IPS-20b (cell line): ENCODE data around the gene BRCC3.

Experiments
- H3K27ac ChIP-seq: one replicate; pipeline ENCODE4 v1.5.1; 2013; ENCODE audit warnings: low read length
- H3K27me3 ChIP-seq: 2 replicates; pipeline ENCODE4 v1.6.1; 2013; ENCODE audit warnings: mild to moderate bottlenecking, low read length, inconsistent platforms; ENCODE audit not compliant: insufficient read depth
- H3K36me3 ChIP-seq: 2 replicates; pipeline ENCODE4 v1.6.1; 2013; ENCODE audit warnings: low read depth, mild to moderate bottlenecking, inconsistent platforms, low read length, moderate library complexity; ENCODE audit not compliant: insufficient read depth
- H3K4me1 ChIP-seq: 2 replicates; pipeline ENCODE4 v1.6.1; 2013; ENCODE audit warnings: mild to moderate bottlenecking, control low read depth, inconsistent platforms, low read length, moderate library complexity; ENCODE audit not compliant: insufficient read depth
- H3K4me3 ChIP-seq: 2 replicates; pipeline ENCODE4 v1.5.1; 2013; ENCODE audit warnings: mild to moderate bottlenecking, low read length, inconsistent platforms
- H3K9ac ChIP-seq: 2 replicates; pipeline ENCODE4 v1.6.1; 2013; ENCODE audit warnings: low read depth, mild to moderate bottlenecking, inconsistent platforms, low read length, moderate library complexity
- H3K9me3 ChIP-seq: 2 replicates; pipeline ENCODE4 v1.6.1; 2013; ENCODE audit warnings: mild to moderate bottlenecking, low read depth, low read length, inconsistent platforms; ENCODE audit not compliant: insufficient read depth

Gene BRCC3

DNA sequence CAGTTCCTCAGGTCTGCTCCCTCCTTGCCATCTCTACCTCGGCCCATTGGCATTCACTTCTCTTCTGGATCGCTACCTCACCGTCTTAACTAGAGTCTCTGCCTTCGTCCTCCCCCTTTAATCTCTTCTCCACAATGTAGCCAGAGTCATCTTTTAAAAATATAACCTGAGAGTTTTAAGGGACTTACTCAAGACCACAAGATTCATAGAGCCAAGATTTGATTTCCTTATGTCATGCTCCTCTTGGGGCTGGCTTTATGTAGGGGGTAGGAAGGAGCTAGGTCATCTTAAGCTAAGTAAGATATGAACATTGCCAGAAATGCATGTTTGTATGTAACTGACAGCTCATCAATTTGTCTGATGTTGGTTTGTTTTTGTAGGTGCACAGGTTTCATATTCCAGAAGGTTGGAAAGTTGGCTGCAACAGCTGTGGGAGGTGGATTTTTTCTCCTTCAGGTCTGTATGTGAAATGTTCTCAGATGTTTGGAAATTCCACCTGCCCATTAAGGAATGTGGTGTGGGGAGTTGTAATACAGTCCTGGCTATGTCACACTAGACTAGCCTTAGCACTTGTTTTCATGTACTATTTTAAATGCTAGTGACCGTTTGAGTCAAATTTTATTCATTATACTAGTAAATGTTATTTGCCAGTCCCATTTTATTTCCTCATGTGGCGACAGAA is 25.0 kb upstream of the BRCC3 start:
- Histone ChIP-seq H3K27me3 (no peaks in the 10 kb centered on the region), H3K4me3 (no peak overlapping the region), H3K27ac (no peak overlapping the region), H3K9ac (no peak overlapping the region), H3K36me3 (no peaks in the 10 kb centered on the region), H3K4me1 (no peaks in the 10 kb centered on the region; the same call in 1 of the 2 replicates), H3K9me3 (no peaks in the 10 kb centered on the region)

DNA sequence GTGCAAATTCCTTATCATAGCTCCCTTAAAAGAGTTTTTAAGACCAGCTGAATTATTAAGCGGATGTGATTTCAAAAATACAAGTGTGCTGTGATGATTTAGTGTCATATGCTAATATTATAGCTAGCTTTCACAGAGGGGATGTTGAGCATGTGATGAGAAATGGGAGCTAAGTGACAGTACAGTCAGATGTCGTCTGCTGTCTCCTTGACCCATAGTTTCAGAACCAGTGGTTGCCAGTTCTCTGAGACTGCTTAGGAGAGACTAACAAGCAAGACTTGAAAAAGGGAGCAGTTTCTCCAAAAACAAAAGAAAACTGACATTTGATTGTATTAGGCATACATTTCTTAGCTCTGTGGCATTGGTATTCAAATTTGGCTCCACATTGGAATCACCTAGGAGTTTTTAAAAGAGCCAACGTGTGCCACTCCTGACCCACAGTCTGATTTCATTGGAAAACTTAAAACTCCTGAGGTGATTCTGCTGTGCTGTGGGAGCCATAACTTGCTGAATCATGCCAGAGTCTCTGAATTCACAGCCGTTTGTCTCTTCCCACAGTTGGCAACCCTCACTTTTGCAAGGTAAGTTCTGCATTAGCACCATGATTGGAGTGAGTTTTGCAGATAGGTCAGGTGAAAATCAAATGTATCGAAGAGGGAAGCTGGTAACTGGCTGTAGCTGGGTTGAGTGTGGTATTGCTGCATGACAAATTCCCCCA is 24.3 kb upstream of the BRCC3 start:
- H3K27me3 ChIP-seq, result no peaks in the 10 kb centered on the region
- no peaks in the 10 kb centered on the region for H3K9me3 ChIP-seq
- no peak overlapping the region for H3K4me3 ChIP-seq
- H3K9ac ChIP-seq, result no peak overlapping the region
- H3K36me3 ChIP-seq, result peaks cover 4% of the 10 kb centered on the region; the same call in 1 of the 2 replicates
- no peaks in the 10 kb centered on the region; the same call in 1 of the 2 replicates for H3K4me1 ChIP-seq
- H3K27ac ChIP-seq, result no peak overlapping the region

DNA sequence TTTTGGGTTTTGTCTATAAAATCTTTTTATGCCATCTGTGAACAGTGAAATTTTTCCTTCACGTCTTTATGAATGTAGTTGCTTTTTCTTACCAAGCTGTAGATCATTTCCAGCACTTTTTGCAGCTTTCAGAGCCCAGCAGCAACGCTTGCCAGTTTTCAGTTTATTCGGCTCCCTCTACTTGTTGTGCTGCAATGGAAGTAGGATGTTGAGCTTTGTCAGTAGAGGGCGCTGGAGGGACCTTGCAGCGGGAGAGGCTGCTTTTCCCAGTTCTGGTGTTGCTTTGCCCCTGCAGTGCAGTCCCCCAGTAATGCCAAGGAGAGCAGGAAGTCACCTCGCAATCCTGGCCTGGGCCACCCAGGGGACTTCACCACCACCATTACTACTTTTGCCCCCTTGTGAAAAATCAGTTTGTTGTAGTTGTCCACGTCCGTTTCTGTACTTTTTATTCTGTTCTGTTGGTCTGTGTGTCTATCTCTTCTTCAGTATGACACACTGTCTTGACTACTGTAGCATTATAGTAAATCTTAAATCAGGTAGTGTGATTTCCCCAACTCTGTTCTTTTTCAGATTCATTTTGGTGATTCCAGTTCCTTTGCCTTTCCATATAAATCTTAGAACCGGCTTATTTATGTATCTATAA is 22.2 kb upstream of the BRCC3 start:
- H3K4me1 ChIP-seq, result no peaks in the 10 kb centered on the region; the same call in 1 of the 2 replicates
- no peaks in the 10 kb centered on the region for H3K9me3 ChIP-seq
- peaks cover 8% of the 10 kb centered on the region; the same call in 1 of the 2 replicates for H3K36me3 ChIP-seq
- H3K4me3 ChIP-seq, result no peak overlapping the region
- H3K9ac ChIP-seq, result no peak overlapping the region
- H3K27me3 ChIP-seq, result no peaks in the 10 kb centered on the region
- H3K27ac ChIP-seq, result no peak overlapping the region

DNA sequence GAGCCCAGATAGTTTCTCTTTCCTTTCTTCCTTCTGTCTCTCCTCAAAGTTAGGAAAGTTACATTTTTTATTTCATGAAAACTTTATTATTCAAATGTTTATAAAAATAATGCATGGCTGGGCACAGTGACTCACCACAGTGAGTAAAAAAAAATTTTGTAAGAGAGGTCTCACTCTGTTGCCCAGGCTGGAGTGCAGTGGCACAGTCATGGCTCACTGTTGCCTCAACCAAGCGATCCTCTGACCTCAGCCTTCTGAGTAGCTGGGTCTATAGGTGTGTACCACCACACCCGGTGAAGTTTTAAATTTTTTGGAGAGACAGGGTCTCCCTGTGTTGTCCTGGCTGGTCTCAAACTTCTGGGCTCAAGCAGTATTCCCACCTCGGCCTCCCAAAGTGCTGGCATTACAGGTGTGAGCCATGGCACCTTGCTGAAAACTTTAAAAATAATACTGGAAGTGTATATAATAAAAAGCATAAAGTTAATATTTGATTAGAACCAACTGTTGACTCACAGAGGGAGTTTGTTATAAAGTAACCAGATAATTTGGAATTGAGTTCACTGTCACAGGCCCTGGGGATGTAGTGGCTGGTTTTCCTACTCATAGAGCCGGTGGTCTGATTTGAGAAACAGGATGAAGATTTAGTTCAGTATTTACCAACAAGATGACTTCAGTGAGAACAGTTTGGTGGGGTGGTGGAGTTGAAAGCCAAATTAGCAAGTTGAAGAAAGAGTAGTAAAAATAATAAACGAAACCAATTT is 18.4 kb upstream of the BRCC3 start:
- H3K36me3 ChIP-seq, result peaks cover 14% of the 10 kb centered on the region; the same call in 1 of the 2 replicates
- no peak overlapping the region for H3K27ac ChIP-seq
- no peaks in the 10 kb centered on the region for H3K9me3 ChIP-seq
- no peaks in the 10 kb centered on the region for H3K27me3 ChIP-seq
- no peak overlapping the region for H3K9ac ChIP-seq
- peaks cover 7% of the 10 kb centered on the region; the same call in 1 of the 2 replicates for H3K4me1 ChIP-seq
- H3K4me3 ChIP-seq, result no peak overlapping the region

DNA sequence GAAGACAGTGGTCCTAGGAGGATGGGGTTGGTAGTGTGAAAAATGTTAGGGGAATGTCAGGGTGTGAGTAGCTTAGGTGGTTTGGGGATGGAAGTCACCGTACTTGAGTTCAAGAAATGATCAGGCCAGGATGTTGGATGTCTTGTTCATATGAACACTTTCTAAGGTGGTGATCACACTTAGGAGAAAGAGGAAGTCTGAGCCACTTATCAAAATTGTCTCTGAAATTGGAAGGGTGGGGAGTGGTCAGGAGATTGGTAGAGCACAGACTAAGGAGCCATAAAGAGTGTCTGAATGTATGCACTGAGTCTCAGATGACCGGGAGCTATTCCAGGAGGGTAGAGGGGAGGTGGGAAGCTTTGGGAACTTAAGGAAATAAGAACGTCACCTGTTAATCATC is 17.7 kb upstream of the BRCC3 start:
- Histone ChIP-seq H3K4me3 (no peak overlapping the region), H3K27me3 (no peaks in the 10 kb centered on the region), H3K4me1 (peaks cover 7% of the 10 kb centered on the region; the same call in 1 of the 2 replicates), H3K27ac (no peak overlapping the region), H3K9me3 (no peaks in the 10 kb centered on the region), H3K9ac (no peak overlapping the region), H3K36me3 (peaks cover 14% of the 10 kb centered on the region; the same call in 1 of the 2 replicates)

DNA sequence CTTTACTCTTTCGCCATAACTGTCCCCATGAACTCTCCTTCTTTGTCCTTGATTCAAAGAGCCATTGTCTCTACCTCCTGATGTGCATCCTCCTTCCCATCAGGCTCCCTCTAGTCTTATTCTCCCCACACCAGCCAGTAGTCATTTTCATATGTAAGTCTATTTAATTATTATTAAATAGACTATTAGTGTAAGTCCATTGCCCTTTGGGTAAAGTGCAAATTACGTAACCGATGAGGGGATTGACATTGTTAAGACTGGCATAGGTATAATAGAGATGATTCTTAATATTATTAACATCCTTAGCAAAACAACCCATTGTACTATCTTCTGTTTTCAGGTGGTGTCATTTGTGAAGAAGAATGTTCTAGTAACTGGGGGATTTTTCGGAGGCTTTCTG is 17.1 kb upstream of the BRCC3 start:
- H3K36me3 ChIP-seq, result peaks cover 14% of the 10 kb centered on the region; the same call in 1 of the 2 replicates
- H3K9ac ChIP-seq, result no peak overlapping the region
- peaks cover 7% of the 10 kb centered on the region; the same call in 1 of the 2 replicates for H3K4me1 ChIP-seq
- H3K4me3 ChIP-seq, result no peak overlapping the region
- H3K27ac ChIP-seq, result no peak overlapping the region
- no peaks in the 10 kb centered on the region for H3K9me3 ChIP-seq
- no peaks in the 10 kb centered on the region for H3K27me3 ChIP-seq

DNA sequence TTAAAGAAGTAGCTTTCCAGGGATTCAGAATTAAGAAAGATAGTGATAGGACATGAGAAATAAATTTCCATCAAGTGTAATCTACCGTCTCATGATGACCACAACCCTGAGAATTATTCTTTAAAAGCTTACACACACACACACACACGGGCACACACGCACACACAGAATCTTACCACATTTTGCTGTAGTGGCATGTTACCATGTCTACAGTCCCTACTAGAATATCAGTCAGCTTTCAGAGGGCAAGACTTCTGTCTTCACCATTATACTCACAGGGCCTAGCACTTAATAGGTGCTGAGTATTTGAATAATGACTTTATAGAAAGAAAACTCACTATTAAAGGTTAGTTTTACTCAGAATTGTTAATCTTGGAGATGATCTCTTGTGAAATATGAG is 15.8 kb upstream of the BRCC3 start:
- Histone ChIP-seq H3K9ac (no peak overlapping the region), H3K27ac (no peak overlapping the region), H3K27me3 (no peaks in the 10 kb centered on the region)

DNA sequence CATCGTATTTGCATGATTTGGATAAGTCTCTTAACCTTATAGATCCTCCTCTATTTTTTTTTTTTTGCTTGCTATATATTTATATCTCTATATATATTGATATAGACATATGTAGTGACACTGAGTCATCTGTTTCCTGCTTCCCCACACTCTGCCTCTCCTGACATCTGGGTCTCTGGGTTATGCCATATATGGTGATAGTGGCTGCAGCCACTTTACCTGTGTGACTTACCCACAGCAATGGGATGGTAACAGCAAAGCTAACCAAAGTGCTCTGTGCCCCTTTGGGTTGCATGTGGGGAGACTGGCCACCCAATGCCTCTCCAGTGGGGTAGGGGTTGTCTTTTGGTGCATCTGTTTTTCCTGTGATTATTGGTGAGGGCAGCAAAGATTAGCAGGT is 14.8 kb upstream of the BRCC3 start:
- Histone ChIP-seq H3K27ac (no peak overlapping the region), H3K36me3 (peaks cover 17% of the 10 kb centered on the region), H3K4me3 (no peak overlapping the region), H3K9ac (no peak overlapping the region), H3K9me3 (no peaks in the 10 kb centered on the region), H3K27me3 (no peaks in the 10 kb centered on the region), H3K4me1 (peaks cover 7% of the 10 kb centered on the region; the same call in 1 of the 2 replicates)

More for the DNA sequence above, 15.8 kb upstream of the BRCC3 start:
- Histone ChIP-seq H3K9me3 (no peaks in the 10 kb centered on the region), H3K4me1 (peaks cover 7% of the 10 kb centered on the region; the same call in 1 of the 2 replicates), H3K36me3 (peaks cover 14% of the 10 kb centered on the region; the same call in 1 of the 2 replicates), H3K4me3 (no peak overlapping the region)

DNA sequence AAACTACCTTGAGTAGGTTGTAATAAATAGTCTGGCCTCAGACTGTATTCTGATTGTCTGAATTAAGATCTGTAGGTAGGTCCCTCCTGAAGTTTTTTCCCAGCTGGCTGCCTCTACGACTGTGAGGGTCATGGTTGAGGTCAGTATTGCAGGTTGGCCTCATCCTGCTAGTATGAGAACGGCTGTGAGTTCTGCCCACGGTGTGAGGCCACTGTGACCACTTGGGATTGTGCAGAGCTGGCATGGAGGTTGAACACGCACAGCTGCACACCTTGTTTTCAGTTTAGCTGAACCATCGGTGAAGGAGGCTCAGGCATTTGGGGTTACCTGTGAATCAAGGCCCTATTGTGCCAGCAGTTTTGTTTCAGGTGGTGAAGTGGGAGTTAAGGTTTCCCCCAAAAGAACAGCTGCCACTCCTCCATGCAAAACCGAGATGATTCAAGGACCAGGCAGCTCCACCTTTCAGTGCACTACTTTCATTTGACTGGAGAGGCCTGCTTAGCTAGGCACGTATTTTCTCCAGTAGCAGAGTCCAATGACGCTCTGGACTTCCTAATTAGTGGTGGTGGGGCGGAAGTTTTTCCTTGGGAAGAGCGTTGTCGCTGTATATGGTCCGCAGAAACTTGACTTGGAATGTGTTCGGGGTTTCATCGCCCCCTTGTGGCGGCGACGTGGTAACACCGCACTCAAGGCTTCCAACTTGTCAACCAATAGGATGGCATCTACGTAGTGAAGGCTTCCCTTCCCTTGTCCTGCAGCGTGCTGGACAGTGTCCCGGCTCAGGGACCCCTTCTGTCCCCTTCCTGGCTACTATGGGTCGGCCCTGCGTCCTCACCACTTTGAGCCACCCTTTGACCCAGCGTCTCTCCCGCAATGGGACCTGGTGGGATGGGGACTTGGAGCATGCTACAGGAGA is 14.2 kb upstream of the BRCC3 start:
- no peaks in the 10 kb centered on the region for H3K27me3 ChIP-seq
- H3K36me3 ChIP-seq, result peaks cover 12% of the 10 kb centered on the region
- H3K9ac ChIP-seq, result peak overlapping the region; percentile 61; the same call in 1 of the 2 replicates

DNA sequence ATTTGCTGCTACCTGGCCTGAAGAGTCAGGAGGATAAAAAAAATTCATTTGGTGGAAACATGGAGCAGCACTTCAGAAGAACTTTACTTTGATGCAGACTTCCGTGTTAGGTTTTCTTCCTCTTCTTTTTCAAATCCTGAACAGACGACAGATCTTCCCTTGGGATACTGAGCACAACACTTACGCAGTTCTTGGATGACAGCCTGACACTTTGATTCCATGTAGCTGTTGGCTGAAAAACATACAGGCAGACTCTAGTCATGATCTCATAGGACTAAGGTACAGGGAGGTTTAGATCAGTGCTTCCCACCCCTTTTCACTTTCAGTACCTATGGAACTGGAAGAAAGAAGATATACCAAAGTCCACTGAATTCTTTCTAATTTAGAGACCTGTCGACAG is 9.5 kb upstream of the BRCC3 start:
- Histone ChIP-seq H3K4me3 (no peak overlapping the region), H3K27ac (no peak overlapping the region), H3K9me3 (no peaks in the 10 kb centered on the region), H3K9ac (no peak overlapping the region), H3K36me3 (peaks cover 4% of the 10 kb centered on the region), H3K4me1 (peaks cover 5% of the 10 kb centered on the region; the same call in 1 of the 2 replicates), H3K27me3 (no peaks in the 10 kb centered on the region)

More for the DNA sequence above, 14.2 kb upstream of the BRCC3 start:
- Histone ChIP-seq H3K9me3 (no peaks in the 10 kb centered on the region), H3K4me3 (peak overlapping the region; percentile 50), H3K4me1 (peaks cover 7% of the 10 kb centered on the region; the same call in 1 of the 2 replicates), H3K27ac (no peak overlapping the region)
